HEK293 (cell line): ENCODE results near the gene ABHD17C.

Experiments used
- CTCF ChIA-PET: fragments of 350-600 bp; formaldehyde crosslinking; extraction: SDS; loops from one replicate; lab custom pipeline; 2021; ENCODE audit warnings: antibody characterized with exemption; lab: Yijun Ruan, JAX
- POLR2A ChIA-PET: fragments of 300-600 bp; formaldehyde crosslinking; extraction: SDS; loops from one replicate; lab custom pipeline; 2020; ENCODE audit warnings: antibody characterized with exemption, inconsistent platforms; lab: Yijun Ruan, JAX
- H3K27ac ChIP-seq: fragments of 200-500 bp; sonication (Bioruptor generic); 2 replicates; pipeline ENCODE4 v1.5.1; 2014; ENCODE audit warnings: low read depth, low read length, control low read depth, inconsistent platforms; ENCODE audit errors: extremely low read depth
- H3K36me3 ChIP-seq, 2 experiments: fragments of 200-500 bp in 1 of 2; sonication (Bioruptor generic) in 1 of 2; 1 replicate in 1 of 2; 2 replicates in 1 of 2; pipeline ENCODE4 v1.5.1; 2014 to 2017; ENCODE audit warnings: inconsistent platforms in 2 of 2, low read length in 2 of 2; ENCODE audit not compliant: control insufficient read depth in 2 of 2, insufficient read depth in 1 of 2
- H3K4me1 ChIP-seq: fragments of 200-500 bp; sonication (Bioruptor generic); 2 replicates; pipeline ENCODE4 v1.5.1; 2014; ENCODE audit warnings: mild to moderate bottlenecking, low read length, inconsistent platforms; ENCODE audit not compliant: control insufficient read depth, insufficient read depth
- H3K4me3 ChIP-seq: 2 replicates; pipeline ENCODE4 v1.5.1; 2011; ENCODE audit warnings: low read depth, mild to moderate bottlenecking, control low read depth, low read length, moderate library complexity
- H3K9me3 ChIP-seq: fragments of 200-500 bp; sonication (Bioruptor generic); 2 replicates; pipeline ENCODE4 v1.5.1; 2014; ENCODE audit warnings: low read depth, low read length, inconsistent platforms; ENCODE audit not compliant: control insufficient read depth, insufficient read depth
- GLIS2 ChIP-seq: fragments of 450-650 bp; formaldehyde crosslinking; IDR thresholded peaks from 2 replicates; pipeline ENCODE4 v1.5.1; 2016; ENCODE audit warnings: missing biosample characterization, missing genetic modification characterization
- KLF10 ChIP-seq: fragments of 450-650 bp; IDR thresholded peaks from 2 replicates; pipeline ENCODE4 v1.5.1; 2018; ENCODE audit warnings: missing biosample characterization, mild to moderate bottlenecking, missing genetic modification characterization
- SCRT2 ChIP-seq: fragments of 450-650 bp; formaldehyde crosslinking; IDR thresholded peaks from 2 replicates; pipeline ENCODE4 v1.5.1; 2016; ENCODE audit warnings: missing biosample characterization, missing genetic modification characterization
- SP3 ChIP-seq: fragments of 450-650 bp; formaldehyde crosslinking; IDR thresholded peaks from 2 replicates; pipeline ENCODE4 v1.5.1; 2016; ENCODE audit warnings: missing biosample characterization, missing genetic modification characterization
- ZBTB17 ChIP-seq: fragments of 450-650 bp; formaldehyde crosslinking; IDR thresholded peaks from 2 replicates; pipeline ENCODE4 v1.5.1; 2016; ENCODE audit warnings: missing biosample characterization, missing genetic modification characterization
- ZNF19 ChIP-seq: fragments of 450-650 bp; formaldehyde crosslinking; IDR thresholded peaks from 2 replicates; pipeline ENCODE4; 2016; ENCODE audit warnings: missing biosample characterization, missing genetic modification characterization, low read depth
- ZNF391 ChIP-seq: fragments of 450-650 bp; formaldehyde crosslinking; IDR thresholded peaks from 2 replicates; pipeline ENCODE4 v1.5.1; 2016; ENCODE audit warnings: low read depth, missing biosample characterization, missing genetic modification characterization, borderline replicate concordance
- ZNF529 ChIP-seq: fragments of 450-650 bp; formaldehyde crosslinking; IDR thresholded peaks from 2 replicates; pipeline ENCODE4 v1.5.1; 2017; ENCODE audit warnings: missing genetic modification characterization, missing biosample characterization; ENCODE audit not compliant: insufficient replicate concordance
- ZNF548 ChIP-seq: fragments of 450-650 bp; formaldehyde crosslinking; IDR thresholded peaks from 2 replicates; pipeline ENCODE4 v1.5.1; 2016; ENCODE audit warnings: missing biosample characterization, missing genetic modification characterization
- ZNF558 ChIP-seq: fragments of 450-650 bp; formaldehyde crosslinking; IDR thresholded peaks from 2 replicates; pipeline ENCODE4 v1.5.1; 2016; ENCODE audit warnings: missing biosample characterization, missing genetic modification characterization
- ZNF626 ChIP-seq: fragments of 450-650 bp; sonication (Bioruptor Pico); formaldehyde crosslinking; IDR thresholded peaks from 2 replicates; pipeline ENCODE4 v1.5.1; 2018; ENCODE audit warnings: missing biosample characterization, missing genetic modification characterization, inconsistent platforms
- ZNF792 ChIP-seq: fragments of 450-650 bp; formaldehyde crosslinking; IDR thresholded peaks from 2 replicates; pipeline ENCODE4 v1.5.1; 2016; ENCODE audit warnings: missing biosample characterization, missing genetic modification characterization
- ZNF830 ChIP-seq: fragments of 450-650 bp; IDR thresholded peaks from 2 replicates; pipeline ENCODE4 v1.5.0; 2018; ENCODE audit warnings: missing biosample characterization, missing genetic modification characterization, low read depth, mild to moderate bottlenecking, moderate library complexity
- TF ChIP-seq, protein P1 (sequence below): fragments of 450-650 bp; formaldehyde crosslinking; IDR thresholded peaks from 2 replicates; pipeline ENCODE4 v1.5.1; 2016; ENCODE audit warnings: missing biosample characterization, missing genetic modification characterization, low read depth
- TF ChIP-seq, protein P2 (sequence below): fragments of 450-650 bp; formaldehyde crosslinking; IDR thresholded peaks from 2 replicates; pipeline ENCODE4 v1.5.1; 2016; ENCODE audit warnings: missing biosample characterization, missing genetic modification characterization
- TF ChIP-seq, protein P3 (sequence below): fragments of 450-650 bp; formaldehyde crosslinking; IDR thresholded peaks from 2 replicates; pipeline ENCODE4 v1.5.1; 2016; ENCODE audit warnings: missing biosample characterization, missing genetic modification characterization
- TF ChIP-seq, protein P4 (sequence below): sonication (generic); formaldehyde crosslinking; IDR thresholded peaks from 2 replicates; pipeline ENCODE4 v1.8.1; 2022; ENCODE audit warnings: mild to moderate bottlenecking, moderate library complexity, missing genetic modification reagents
- TF ChIP-seq, protein P5 (sequence below): fragments of 450-650 bp; formaldehyde crosslinking; IDR thresholded peaks from 2 replicates; pipeline ENCODE4 v1.5.1; 2017; ENCODE audit warnings: missing biosample characterization, missing genetic modification characterization
- TF ChIP-seq, protein P6 (sequence below): fragments of 450-650 bp; formaldehyde crosslinking; IDR thresholded peaks from 2 replicates; pipeline ENCODE4 v1.5.1; 2017; ENCODE audit warnings: missing biosample characterization, missing genetic modification characterization
- TF ChIP-seq, protein P7 (sequence below): fragments of 450-650 bp; formaldehyde crosslinking; IDR thresholded peaks from 2 replicates; pipeline ENCODE4 v1.5.1; 2016; ENCODE audit warnings: missing biosample characterization, missing genetic modification characterization

Gene ABHD17C

DNA sequence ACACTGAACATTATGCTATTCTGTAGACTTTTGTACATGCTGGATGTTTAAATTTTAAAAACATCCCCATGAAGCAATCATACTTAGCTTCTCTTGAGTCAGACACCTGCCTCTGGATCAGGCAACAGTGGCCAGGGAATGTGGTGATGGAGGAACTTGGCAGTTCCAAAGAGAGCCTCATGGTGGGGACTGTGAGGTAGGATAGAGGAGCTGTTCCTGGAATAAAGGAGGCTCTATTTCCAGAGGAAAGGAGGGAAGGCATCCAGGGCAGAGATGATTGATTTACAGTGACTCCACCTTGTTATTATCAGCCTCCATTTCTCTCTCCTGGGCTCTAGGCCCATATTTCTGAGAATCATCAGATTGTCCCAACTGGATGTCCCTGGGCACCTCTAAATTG, 35.0 kb upstream of the ABHD17C start (continued):
- TF ChIP-seq, protein P1, sequence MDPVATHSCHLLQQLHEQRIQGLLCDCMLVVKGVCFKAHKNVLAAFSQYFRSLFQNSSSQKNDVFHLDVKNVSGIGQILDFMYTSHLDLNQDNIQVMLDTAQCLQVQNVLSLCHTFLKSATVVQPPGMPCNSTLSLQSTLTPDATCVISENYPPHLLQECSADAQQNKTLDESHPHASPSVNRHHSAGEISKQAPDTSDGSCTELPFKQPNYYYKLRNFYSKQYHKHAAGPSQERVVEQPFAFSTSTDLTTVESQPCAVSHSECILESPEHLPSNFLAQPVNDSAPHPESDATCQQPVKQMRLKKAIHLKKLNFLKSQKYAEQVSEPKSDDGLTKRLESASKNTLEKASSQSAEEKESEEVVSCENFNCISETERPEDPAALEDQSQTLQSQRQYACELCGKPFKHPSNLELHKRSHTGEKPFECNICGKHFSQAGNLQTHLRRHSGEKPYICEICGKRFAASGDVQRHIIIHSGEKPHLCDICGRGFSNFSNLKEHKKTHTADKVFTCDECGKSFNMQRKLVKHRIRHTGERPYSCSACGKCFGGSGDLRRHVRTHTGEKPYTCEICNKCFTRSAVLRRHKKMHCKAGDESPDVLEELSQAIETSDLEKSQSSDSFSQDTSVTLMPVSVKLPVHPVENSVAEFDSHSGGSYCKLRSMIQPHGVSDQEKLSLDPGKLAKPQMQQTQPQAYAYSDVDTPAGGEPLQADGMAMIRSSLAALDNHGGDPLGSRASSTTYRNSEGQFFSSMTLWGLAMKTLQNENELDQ (tag by site-specific recombination), result no peak
- TF ChIP-seq ZNF830 (tag by site-specific recombination), result no peak

DNA sequence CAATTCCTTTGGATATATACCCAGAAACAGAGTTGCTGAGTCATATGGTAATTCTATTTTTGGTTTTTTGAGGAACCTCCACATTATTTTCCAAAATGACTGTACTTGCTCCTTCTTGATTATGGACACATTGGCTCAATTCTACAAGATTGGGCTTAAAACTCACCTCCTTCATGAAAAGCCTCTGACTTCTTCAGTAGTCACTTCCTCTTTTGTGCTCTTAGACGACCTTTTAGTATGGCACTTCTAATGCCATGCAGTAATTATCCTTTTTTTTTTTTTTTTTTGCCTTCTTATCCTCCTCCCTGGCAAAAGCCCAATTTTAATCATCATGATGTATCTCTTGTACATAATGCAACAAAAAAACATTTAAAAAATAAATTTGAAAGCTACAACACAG, 33.0 kb upstream of the ABHD17C start:
- Histone ChIP-seq H3K4me1 (no peaks in the 10 kb centered on the region), H3K36me3 (no peaks in the 10 kb centered on the region), H3K9me3 (no peaks in the 10 kb centered on the region), H3K4me3 (no peak overlapping the region), H3K27ac (no peak overlapping the region)
- ChIA-PET CTCF (interaction anchor here (0.6 to 0.7 kb wide), 3 partner anchors 206 to 325 kb away, joined by 3 read pairs; no protein-coding TSS in a partner anchor), POLR2A (no interaction called here)
- TF ChIP-seq, protein P2, sequence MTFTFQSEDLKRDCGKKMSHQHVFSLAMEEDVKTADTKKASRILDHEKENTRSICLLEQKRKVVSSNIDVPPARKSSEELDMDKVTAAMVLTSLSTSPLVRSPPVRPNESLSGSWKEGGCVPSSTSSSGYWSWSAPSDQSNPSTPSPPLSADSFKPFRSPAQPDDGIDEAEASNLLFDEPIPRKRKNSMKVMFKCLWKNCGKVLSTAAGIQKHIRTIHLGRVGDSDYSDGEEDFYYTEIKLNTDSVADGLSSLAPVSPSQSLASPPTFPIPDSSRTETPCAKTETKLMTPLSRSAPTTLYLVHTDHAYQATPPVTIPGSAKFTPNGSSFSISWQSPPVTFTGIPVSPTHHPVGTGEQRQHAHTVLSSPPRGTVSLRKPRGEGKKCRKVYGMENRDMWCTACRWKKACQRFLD (tag by site-specific recombination), result no peak
- TF ChIP-seq, protein P3, sequence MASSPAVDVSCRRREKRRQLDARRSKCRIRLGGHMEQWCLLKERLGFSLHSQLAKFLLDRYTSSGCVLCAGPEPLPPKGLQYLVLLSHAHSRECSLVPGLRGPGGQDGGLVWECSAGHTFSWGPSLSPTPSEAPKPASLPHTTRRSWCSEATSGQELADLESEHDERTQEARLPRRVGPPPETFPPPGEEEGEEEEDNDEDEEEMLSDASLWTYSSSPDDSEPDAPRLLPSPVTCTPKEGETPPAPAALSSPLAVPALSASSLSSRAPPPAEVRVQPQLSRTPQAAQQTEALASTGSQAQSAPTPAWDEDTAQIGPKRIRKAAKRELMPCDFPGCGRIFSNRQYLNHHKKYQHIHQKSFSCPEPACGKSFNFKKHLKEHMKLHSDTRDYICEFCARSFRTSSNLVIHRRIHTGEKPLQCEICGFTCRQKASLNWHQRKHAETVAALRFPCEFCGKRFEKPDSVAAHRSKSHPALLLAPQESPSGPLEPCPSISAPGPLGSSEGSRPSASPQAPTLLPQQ (tag by site-specific recombination), result no peak
- TF ChIP-seq ZNF548 (no peak), ZNF558 (tag by site-specific recombination) (no peak), ZNF529 (tag by site-specific recombination) (no peak), SP3 (tag by site-specific recombination) (no peak), ZNF792 (no peak), ZNF19 (tag by site-specific recombination) (no peak), KLF10 (no peak), GLIS2 (no peak)
- TF ChIP-seq, protein P4, sequence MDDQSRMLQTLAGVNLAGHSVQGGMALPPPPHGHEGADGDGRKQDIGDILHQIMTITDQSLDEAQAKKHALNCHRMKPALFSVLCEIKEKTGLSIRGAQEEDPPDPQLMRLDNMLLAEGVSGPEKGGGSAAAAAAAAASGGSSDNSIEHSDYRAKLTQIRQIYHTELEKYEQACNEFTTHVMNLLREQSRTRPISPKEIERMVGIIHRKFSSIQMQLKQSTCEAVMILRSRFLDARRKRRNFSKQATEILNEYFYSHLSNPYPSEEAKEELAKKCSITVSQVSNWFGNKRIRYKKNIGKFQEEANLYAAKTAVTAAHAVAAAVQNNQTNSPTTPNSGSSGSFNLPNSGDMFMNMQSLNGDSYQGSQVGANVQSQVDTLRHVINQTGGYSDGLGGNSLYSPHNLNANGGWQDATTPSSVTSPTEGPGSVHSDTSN, result no peak
- TF ChIP-seq, protein P5, sequence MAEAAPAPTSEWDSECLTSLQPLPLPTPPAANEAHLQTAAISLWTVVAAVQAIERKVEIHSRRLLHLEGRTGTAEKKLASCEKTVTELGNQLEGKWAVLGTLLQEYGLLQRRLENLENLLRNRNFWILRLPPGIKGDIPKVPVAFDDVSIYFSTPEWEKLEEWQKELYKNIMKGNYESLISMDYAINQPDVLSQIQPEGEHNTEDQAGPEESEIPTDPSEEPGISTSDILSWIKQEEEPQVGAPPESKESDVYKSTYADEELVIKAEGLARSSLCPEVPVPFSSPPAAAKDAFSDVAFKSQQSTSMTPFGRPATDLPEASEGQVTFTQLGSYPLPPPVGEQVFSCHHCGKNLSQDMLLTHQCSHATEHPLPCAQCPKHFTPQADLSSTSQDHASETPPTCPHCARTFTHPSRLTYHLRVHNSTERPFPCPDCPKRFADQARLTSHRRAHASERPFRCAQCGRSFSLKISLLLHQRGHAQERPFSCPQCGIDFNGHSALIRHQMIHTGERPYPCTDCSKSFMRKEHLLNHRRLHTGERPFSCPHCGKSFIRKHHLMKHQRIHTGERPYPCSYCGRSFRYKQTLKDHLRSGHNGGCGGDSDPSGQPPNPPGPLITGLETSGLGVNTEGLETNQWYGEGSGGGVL (tag by site-specific recombination), result no peak
- TF ChIP-seq, all 188 proteins: peak for 0

DNA sequence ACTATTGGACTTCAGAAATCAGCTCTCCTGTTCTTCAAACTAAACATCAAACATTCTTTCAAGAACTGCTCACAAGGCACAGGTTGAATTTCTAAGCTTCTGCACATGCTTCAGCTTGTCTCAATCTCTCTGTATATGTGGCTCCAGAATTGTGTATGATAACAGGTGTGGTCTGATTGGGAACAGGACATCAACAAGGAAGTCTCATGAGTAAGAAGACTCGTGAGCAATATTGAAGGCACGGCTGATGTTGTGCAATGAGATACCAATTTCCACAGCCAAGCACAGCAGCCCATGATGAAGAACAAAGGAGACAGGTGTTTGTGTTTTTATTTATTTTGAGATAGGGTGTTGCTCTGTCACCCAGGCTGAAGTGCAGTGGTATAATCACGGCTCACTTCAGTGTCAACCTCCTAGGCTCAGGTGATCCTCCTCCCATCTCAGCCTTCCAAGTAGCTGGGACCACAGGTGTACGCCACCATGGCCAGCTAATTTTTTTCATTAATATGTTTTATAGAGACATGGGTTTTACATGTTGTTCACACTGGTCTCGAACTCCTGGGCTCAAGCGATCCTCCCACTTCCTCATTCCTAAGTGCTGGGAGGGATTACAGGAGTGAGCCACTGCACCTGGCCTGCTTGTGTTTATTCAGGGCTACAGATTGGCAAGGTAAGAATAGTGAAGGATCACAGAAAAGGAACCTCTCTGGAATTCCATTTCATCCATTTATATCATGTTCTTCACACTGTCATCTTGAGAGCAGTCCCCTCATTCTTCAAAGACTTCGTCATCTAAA, 32.2 kb upstream of the ABHD17C start:
- ChIA-PET POLR2A (interaction anchor here (0.5 kb wide), 1 partner anchor 49 kb away, joined by 3 read pairs; no protein-coding TSS in a partner anchor), CTCF (interaction anchor here (0.5 to 1.0 kb wide), 5 partner anchors 22 to 326 kb away, joined by 3 to 6 read pairs (median 3); no protein-coding TSS in a partner anchor)
- no peaks in the 10 kb centered on the region for H3K9me3 ChIP-seq
- no peak overlapping the region for H3K27ac ChIP-seq
- no peaks in the 10 kb centered on the region for H3K4me1 ChIP-seq
- no peaks in the 10 kb centered on the region for H3K36me3 ChIP-seq
- no peak overlapping the region for H3K4me3 ChIP-seq
- TF ChIP-seq SCRT2 (tag by site-specific recombination) (no peak), ZBTB17 (no peak), ZNF391 (tag by site-specific recombination) (no peak), ZNF626 (tag by site-specific recombination) (no peak), ZNF529 (tag by site-specific recombination) (no peak)
- TF ChIP-seq, protein P6, sequence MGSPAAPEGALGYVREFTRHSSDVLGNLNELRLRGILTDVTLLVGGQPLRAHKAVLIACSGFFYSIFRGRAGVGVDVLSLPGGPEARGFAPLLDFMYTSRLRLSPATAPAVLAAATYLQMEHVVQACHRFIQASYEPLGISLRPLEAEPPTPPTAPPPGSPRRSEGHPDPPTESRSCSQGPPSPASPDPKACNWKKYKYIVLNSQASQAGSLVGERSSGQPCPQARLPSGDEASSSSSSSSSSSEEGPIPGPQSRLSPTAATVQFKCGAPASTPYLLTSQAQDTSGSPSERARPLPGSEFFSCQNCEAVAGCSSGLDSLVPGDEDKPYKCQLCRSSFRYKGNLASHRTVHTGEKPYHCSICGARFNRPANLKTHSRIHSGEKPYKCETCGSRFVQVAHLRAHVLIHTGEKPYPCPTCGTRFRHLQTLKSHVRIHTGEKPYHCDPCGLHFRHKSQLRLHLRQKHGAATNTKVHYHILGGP (tag by site-specific recombination), result no peak
- TF ChIP-seq, protein P7, sequence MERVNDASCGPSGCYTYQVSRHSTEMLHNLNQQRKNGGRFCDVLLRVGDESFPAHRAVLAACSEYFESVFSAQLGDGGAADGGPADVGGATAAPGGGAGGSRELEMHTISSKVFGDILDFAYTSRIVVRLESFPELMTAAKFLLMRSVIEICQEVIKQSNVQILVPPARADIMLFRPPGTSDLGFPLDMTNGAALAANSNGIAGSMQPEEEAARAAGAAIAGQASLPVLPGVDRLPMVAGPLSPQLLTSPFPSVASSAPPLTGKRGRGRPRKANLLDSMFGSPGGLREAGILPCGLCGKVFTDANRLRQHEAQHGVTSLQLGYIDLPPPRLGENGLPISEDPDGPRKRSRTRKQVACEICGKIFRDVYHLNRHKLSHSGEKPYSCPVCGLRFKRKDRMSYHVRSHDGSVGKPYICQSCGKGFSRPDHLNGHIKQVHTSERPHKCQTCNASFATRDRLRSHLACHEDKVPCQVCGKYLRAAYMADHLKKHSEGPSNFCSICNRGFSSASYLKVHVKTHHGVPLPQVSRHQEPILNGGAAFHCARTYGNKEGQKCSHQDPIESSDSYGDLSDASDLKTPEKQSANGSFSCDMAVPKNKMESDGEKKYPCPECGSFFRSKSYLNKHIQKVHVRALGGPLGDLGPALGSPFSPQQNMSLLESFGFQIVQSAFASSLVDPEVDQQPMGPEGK (tag by site-specific recombination), result no peak
